CD4-positive, alpha-beta T cell treated with Interleukin-12 subunit alpha and Interleukin-12 subunit beta, for 1 hour (primary cell): ENCODE measurements around the gene ATF5.
"Not testable (repeated sequence)": the region's sequence is repeated elsewhere in the genome, so short reads cannot be mapped to it uniquely, and the experiment has no call there.

Experiments used
- DNase-seq: peaks from one replicate; pipeline ENCODE4 v3.0.0-alpha.2; 2020

ATF5 gene

GRCh38 chr19:49949742-49950589 is 21.0 kb downstream of the ATF5 start:
- DNase-seq = no peak

DNA sequence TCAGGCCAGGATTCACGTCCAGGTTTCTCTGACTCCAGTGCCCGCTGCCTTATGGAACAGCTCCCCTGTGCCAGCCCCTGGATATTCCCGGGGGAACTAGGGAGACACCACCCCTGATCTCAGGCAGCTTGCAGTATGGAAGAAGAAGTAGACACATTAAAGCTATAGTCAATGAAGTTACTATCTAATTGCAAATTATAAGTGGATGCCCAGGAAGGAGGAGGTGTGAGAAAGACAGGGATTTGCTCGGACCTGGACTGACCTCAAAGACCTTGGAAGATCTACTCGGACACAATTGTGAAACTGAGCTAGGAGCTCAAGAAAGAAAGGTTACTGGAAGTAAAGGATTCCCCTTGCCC is 21.6 kb downstream of the ATF5 start:
- DNase-seq = no peak

DNA sequence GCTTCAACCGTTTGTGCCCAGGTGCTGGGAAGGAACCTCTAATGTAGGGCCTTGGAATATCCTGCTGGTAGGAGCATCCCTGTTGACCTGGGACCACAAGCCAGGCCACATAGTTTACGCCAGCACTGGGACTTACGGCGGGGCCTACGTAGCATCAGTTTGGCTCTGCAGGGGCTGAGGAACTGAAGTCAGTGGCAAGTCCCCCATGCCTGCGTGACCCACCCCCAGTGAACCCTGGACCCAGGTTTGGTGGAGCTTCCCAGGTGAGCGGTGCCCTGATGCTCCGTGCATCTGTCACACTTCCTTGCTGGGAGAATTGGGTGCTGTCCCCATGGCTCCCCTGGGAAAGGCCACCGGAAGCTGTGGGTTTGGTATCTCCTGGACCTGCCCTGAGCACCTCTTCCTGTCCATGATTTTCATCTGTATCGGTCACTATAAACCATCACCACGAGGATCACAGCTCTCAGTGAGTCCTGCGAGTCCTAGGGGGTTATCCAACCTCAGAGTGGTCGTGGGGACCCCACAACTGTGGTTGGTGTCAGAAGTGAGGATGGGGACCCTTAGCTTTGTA is 22.0 kb downstream of the ATF5 start:
- DNase-seq = no peak

- no peak for DNase-seq
Observed at GRCh38 chr19:49951806-49952478, 22.9 kb downstream of the ATF5 start.

GRCh38 chr19:49952479-49952836 is 23.5 kb downstream of the ATF5 start:
- no peak for DNase-seq

DNA sequence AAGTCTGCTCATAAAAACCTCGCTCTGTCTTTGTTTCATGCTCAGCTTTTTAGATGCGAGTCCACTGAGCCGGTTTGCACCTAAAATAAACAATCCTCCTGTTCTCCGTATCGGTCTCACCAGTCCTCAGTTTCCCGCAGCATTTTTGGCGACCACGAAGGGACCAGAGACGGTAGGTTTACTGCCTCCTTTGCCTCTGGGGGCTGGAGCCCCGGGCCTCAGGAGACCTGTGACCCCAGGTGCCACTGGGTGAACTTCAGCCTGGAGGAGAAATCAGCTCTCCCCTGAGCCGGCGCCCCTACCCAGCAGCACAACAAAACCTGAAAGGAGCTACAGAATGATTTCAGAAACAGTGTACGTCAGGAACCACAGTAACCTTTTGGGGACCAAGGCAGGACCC is 23.9 kb downstream of the ATF5 start:
- no peak for DNase-seq

DNA sequence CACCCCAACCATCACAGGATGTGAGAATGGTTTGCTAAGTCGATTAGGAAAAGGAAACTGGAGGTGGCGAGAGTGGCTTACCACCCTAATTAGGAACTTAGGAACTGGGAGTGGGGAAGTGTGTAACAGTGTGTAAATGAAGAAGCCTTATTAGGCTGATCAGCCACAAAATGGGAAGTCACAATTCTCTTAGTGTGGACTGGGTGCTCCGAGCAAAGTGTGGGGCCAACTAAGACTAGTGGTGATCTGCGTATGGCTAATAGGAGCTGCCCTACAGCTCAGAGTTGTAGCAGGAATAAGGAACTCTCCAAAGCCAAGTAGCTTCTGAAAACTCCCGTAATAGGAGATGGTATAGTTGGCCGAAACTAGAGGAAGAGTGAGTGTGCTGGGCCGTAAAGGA is 24.4 kb downstream of the ATF5 start:
- no peak for DNase-seq

DNA sequence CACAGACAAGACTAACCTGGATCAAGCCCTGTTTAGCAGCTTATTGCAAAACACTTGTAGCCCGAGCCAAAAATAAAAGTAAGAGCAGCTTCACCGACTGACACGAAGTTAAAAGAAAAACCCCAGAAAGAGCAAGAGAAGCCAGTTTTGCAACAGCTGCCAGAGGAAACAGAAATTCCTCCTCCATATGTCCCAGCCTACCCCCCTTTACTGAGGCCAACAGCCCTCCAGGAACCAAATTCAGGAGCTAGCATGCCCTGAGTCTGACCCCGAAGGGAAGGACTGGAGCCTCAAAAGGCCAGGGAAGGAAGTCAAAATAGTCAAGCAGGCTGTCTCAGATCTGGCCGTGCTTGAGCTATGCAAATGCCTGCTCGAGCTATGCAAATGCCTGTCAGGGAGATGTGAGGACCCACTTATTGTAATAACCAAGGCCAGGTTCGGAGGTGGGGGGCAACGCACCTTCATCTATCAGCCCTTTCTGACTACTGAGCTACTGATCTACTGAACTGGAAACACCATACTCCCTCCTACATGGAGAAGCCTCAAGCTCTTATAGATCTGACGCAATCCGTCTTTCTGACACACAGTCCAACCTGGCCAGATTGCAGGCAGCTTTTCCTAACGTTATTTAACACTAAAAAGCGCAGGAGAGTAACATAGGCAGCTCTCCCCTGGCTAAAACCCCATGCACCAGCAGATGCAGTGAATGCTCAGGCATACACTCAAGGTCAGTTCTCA is 25.3 kb downstream of the ATF5 start:
- DNase-seq = no peak

GRCh38 chr19:49954933-49955332 is 25.9 kb downstream of the ATF5 start:
- no peak for DNase-seq

DNA sequence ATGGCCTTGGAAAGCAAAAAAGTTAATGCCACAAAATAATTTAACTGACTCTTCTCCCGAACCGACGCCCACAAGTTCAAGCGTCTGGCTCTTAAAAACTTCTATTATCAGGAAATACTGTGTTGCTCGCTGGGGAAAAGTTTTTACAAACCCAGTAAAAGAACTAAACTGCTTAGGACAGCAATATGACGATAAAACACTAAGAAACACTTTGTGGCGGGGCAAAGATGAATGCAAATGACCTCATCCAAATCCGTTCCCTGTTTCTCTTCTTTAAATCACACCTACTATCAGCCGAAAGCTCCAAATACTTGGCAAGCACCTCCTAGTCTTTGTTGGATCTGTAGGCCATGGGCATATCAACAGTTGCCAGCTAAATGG is 27.1 kb downstream of the ATF5 start:
- DNase-seq = no peak

- no peak for DNase-seq
Observed at GRCh38 chr19:49957262-49957915, 28.4 kb downstream of the ATF5 start.

GRCh38 chr19:49958144-49958543 is 29.1 kb downstream of the ATF5 start:
- not testable (repeated sequence) for DNase-seq

DNA sequence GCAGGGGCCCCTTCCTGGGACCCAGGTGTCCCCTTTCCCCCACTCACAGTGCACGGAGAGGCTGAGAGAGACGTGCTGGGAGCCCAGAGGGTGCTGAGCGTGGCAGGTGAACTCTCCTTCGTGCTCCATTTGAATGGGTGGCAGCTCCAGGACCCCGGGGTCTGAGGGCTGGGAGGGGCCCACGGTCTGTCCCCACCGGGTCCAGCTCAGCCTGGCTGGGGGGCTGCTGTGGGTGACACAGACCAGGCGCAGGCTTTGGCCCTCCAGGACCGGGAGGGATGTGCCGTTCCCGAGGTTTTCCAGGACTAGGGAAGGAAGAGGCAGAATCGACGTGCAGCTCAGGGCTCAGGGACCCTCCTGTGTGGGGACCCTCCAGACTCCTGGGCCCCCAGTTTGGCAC is 29.6 kb downstream of the ATF5 start:
- not testable (repeated sequence) for DNase-seq

GRCh38 chr19:49959892-49960291 is 30.9 kb downstream of the ATF5 start:
- not testable (repeated sequence) for DNase-seq

DNA sequence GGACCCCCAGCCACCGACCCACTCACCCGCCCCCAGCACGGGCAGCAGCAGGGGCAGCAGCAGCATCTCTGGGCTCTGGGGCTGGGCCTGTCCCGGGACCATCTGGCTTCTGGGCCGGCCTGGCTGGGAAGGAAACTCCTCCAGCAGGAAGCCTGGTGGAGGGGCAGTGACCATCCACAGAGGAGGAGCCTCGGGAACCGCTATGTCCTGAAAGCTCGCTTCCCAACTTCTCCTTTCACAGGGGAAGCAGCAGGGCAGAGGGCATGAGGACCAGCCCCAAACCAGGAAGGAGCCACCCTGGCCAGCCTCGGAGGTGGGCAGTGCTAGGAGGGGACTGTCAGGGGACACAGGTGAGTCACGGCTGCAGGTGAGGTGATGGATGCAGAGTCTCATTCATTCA is 32.0 kb downstream of the ATF5 start, which contains the start of gene SIGLEC11:
TSS of gene SIGLEC11 (minus strand) at position 193 of the 400 bp plus-strand sequence. CDS start at position 102, 91 bp downstream.
- DNase-seq = not testable (repeated sequence)

DNA sequence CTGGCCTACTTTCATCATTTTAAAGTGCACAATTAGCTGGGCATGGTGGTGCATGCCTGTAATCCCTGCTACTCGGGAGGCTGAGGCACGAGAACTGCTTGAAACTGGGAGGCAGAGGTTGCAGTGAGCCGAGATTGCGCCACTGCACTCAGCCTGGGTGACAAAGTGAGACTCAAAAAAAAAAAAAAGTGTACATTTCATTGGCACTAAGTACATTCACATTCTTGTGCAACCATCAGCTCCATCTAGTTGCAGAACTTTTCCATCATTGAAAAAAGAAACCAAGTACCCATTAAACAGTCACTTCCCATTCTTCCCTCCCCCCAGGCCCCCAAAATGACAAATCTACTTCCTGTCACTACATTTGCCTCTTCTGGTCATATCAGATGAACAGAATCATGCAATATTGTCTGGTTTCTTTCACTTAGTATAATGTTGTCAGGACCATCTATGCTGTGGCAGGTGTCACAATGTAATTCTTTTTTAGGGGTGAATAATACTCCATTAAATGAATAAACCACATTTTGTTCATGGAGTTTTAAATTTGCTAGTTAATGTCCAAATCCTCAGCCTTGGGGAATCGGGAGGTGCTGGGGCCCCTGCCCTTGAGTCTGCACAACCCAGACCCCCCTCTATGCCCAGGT is 39.4 kb downstream of the ATF5 start:
- DNase-seq = no peak

DNA sequence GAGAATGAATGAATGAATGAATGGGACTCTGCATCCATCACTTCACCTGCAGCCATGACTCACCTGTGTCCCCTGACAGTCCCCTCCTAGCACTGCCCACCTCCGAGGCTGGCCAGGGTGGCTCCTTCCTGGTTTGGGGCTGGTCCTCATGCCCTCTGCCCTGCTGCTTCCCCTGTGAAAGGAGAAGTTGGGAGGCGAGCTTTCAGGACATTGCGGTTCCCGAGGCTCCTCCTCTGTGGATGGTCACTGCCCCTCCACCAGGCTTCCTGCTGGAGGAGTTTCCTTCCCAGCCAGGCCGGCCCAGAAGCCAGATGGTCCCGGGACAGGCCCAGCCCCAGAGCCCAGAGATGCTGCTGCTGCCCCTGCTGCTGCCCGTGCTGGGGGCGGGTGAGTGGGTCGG is 40.4 kb downstream of the ATF5 start:
- DNase-seq = not testable (repeated sequence)

DNA sequence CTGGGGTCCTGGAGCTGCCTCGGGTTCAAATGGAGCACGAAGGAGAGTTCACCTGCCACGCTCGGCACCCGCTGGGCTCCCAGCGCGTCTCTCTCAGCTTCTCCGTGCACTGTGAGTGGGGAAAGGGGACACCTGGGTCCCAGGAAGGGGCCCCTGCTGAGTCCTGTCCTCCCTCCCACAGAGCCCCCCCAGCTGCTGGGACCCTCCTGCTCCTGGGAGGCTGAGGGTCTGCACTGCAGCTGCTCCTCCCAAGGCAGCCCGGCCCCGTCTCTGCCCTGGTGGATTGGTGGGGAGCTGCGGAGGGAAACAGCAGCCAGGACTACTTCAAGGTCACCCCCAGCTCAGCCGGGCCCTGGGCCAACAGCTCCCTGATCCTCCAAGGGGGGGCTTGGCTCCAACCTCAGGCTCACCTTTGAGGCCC is 43.0 kb downstream of the ATF5 start:
- DNase-seq = no peak

- DNase-seq = no peak
Observed at GRCh38 chr19:49972841-49973240, 43.8 kb downstream of the ATF5 start.

DNA sequence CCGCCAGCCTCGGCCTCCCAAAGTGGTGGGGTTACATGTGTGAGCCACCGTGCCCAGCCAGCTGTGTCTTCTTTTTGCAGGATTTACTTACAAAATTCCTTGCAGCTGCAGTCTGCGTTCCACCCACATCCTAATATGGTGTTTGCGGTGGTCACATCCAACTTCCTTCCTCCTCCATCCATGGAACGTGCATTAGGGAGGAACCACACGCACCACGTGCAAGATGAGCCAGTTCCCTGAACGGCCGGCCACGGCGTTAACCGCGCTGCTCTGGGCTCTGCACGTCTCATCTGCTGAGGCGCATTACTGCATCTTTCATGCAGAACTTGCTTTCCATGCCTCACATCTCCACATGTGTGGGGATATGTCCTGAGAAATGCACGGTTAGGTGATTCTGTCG is 45.0 kb downstream of the ATF5 start:
- DNase-seq = no peak

DNA sequence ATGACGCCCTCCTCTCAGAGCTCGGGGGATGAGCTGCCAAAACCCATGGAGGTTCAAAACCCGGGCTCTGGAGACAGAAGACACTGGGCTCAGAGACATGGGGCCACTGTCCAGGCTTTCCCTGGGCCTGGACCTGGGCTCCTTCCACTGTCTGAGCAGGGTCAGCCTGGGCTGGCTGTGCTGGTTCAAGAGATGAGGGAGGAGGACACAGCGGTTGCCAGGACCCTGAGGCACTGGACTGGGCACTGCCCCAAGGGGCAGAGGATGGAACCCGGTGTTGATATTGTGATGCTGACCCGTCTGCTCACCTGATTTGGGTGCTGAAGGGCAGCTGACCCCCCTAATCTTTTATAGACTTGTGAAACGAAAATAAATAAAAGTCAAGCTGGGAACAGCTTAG is 46.0 kb downstream of the ATF5 start:
- DNase-seq = no peak

DNA sequence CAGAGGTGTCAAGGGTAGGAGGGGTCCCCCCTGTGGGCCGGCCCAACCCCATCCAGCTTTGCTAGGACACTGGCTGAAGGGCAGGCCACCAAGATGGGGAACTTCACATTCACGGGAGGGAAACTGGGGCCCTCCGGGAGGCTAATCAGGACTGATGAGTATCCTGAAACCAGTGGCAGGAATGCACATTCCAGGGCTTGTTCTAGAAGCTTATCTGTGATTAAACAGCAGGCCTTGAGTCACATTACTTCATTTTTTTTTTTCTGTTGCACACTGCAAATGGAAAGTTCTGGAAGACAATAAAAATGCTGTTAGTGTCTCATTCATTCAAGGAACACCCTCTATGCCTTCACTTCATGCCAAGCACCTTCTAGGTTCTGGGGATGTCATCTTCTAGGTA is 47.5 kb downstream of the ATF5 start:
- no peak for DNase-seq
